ENCODE results near the gene GABRR3. TPM values are rescaled to one million over a fixed set of nuclear protein-coding genes. Genes with fewer than 3 reads are reported as not detected.

The GABRR3 gene
- total RNA-seq, 2 donors from 2014 or later: not detected

DNA sequence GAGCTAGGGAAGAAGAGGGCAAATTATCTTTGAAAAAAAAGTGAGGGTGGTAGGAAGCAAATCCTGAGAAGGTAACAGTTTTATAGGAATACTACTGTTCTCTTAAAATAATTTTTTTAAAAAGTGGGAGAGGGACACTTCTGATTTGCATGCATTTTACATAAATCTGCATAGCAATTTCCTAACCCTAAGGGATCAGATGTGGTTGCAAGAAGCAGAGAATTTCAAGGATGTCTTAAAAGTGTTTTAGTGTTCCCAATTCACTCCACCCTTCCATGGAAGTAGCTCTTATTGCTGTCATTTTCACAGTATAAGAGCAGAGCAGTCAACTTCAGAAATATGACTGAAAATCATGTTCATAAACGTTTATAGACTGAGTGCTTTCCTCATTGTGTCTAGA lies 35.1 kb downstream of the GABRR3 start:
- no peaks in the 10 kb centered on the region for H3K4me1 ChIP-seq (ENCODE audit: control insufficient read depth in 1 of 2, low read depth in 2 of 2)
- H3K27me3 ChIP-seq (replicated peaks; ENCODE audit: insufficient read depth): no peaks in the 10 kb centered on the region
- TF ChIP-seq, protein P1, sequence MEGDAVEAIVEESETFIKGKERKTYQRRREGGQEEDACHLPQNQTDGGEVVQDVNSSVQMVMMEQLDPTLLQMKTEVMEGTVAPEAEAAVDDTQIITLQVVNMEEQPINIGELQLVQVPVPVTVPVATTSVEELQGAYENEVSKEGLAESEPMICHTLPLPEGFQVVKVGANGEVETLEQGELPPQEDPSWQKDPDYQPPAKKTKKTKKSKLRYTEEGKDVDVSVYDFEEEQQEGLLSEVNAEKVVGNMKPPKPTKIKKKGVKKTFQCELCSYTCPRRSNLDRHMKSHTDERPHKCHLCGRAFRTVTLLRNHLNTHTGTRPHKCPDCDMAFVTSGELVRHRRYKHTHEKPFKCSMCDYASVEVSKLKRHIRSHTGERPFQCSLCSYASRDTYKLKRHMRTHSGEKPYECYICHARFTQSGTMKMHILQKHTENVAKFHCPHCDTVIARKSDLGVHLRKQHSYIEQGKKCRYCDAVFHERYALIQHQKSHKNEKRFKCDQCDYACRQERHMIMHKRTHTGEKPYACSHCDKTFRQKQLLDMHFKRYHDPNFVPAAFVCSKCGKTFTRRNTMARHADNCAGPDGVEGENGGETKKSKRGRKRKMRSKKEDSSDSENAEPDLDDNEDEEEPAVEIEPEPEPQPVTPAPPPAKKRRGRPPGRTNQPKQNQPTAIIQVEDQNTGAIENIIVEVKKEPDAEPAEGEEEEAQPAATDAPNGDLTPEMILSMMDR (IDR thresholded peaks at IDR 0.05): no peak
- no peak for DNase-seq (ENCODE audit: low spot score)
- no peak for ATAC-seq (ENCODE audit: insufficient number of reproducible peaks, low FRiP score, low read depth)
- no peak overlapping the region for H3K27ac ChIP-seq
- H3K9me3 ChIP-seq: no peaks in the 10 kb centered on the region
- H3K36me3 ChIP-seq: no peaks in the 10 kb centered on the region
- no peak overlapping the region for H3K4me3 ChIP-seq

DNA sequence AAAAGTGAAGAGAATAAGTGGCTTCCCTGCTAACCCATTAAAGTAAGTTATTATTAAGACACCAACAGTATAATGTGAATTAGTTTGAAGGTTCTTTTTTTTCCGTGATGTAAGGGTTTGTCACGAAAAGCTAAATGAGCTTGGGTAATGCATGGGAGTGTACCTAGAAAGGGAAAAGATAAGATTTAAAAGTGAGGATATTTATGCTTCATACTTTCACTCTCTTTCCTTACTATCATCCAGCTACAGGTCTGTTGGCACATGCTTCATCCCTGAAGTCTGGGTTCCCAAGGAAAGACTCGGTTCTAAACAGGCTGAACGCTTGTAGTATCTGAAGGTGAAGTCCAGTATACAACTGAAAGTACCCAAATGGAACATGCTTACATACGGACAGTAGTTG lies 36.0 kb downstream of the GABRR3 start:
- Histone ChIP-seq H3K4me1 (ENCODE audit: control insufficient read depth in 1 of 2, low read depth in 2 of 2) (no peaks in the 10 kb centered on the region), H3K4me3 (no peak overlapping the region), H3K27me3 (replicated peaks; ENCODE audit: insufficient read depth) (no peaks in the 10 kb centered on the region), H3K36me3 (no peaks in the 10 kb centered on the region), H3K9me3 (no peaks in the 10 kb centered on the region), H3K27ac (no peak overlapping the region)
- DNase-seq (ENCODE audit: low spot score): no peak
- TF ChIP-seq, protein P1 (IDR thresholded peaks at IDR 0.05): no peak
- ATAC-seq (ENCODE audit: insufficient number of reproducible peaks, low FRiP score, low read depth): no peak

DNA sequence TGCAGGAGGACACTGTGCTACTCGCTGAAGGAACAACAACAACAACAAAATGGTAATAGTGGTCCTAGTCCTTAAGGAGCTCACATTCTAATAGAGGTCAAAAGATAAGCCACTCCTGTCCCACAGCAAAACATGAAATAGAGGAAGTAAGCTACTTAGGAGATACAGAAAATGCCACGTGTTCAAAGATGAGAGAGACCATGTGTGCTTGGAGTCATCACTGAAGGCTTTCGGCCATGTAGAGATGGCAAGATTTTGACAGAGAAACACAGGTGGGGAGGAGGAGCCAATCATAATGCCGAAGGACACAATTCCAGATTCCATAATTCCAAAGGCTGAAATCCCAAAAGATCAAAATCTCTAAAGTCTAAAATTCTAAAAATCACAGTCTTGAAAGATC lies 38.1 kb downstream of the GABRR3 start:
- ATAC-seq (ENCODE audit: insufficient number of reproducible peaks, low FRiP score, low read depth) (no peak), DNase-seq (ENCODE audit: low spot score) (no peak)
- no peak overlapping the region for H3K27ac ChIP-seq
- no peaks in the 10 kb centered on the region for H3K27me3 ChIP-seq (replicated peaks; ENCODE audit: insufficient read depth)
- TF ChIP-seq, protein P1 (IDR thresholded peaks at IDR 0.05): no peak
- no peaks in the 10 kb centered on the region for H3K36me3 ChIP-seq
- H3K4me3 ChIP-seq: no peak overlapping the region
- H3K9me3 ChIP-seq: no peaks in the 10 kb centered on the region
- no peaks in the 10 kb centered on the region for H3K4me1 ChIP-seq (ENCODE audit: control insufficient read depth in 1 of 2, low read depth in 2 of 2)

DNA sequence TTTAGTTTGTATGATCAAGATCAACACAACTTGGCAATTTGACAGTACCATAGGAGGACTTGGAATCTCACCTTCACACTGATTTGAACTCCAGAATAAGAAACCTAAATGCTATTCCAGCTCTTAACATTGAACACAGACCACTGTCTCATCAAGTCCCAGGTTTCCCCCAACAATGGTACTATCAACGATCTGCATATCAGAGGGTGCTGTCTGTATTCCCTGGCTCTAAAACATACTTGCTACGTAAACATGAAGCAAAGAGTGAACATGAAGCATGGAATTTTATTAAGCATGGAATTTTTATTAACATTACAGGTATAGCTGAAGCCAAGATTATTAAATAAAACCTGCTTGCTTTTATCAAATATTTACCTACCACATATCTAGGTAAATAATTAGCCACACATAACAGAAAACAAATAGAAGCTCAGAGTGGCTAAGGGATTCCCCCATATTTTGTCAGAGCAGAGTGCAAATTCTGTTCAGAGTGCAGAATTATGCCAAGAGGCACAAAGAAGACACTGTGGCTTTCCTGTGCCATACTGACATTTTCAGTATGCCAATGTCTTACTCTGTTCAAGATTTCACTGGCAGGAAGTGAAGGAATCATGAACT lies 40.7 kb downstream of the GABRR3 start:
- Histone ChIP-seq H3K27ac (no peak overlapping the region), H3K27me3 (replicated peaks; ENCODE audit: insufficient read depth) (no peaks in the 10 kb centered on the region), H3K36me3 (no peaks in the 10 kb centered on the region), H3K9me3 (no peaks in the 10 kb centered on the region), H3K4me3 (no peak overlapping the region), H3K4me1 (ENCODE audit: control insufficient read depth in 1 of 2, low read depth in 2 of 2) (no peaks in the 10 kb centered on the region)
- DNase-seq (ENCODE audit: low spot score): no peak
- TF ChIP-seq, protein P1 (IDR thresholded peaks at IDR 0.05): no peak
- ATAC-seq (ENCODE audit: insufficient number of reproducible peaks, low FRiP score, low read depth): no peak

DNA sequence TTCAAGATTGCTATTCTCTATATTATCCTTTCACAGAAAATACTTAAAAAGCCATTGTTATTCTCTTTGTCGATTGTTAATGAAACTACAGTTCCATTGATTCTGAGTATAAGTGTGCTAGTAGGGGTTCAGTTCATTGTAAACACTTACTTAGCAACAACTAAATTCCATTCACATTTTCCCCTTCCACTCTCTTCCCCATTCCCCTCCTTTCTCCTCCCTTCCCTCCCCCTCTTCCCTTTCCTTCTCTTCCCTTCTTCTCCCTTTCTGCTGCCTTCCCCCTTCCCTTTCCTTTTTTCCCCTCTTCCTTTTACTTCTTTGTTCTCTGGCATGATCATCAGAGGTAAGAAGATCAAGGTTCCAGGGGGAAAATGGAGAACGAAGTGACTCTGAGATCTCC lies 41.6 kb downstream of the GABRR3 start:
- no peak for DNase-seq (ENCODE audit: low spot score)
- Histone ChIP-seq H3K36me3 (no peaks in the 10 kb centered on the region), H3K4me3 (no peak overlapping the region), H3K4me1 (ENCODE audit: control insufficient read depth in 1 of 2, low read depth in 2 of 2) (no peaks in the 10 kb centered on the region), H3K9me3 (no peaks in the 10 kb centered on the region), H3K27ac (no peak overlapping the region), H3K27me3 (replicated peaks; ENCODE audit: insufficient read depth) (no peaks in the 10 kb centered on the region)
- no peak for ATAC-seq (ENCODE audit: insufficient number of reproducible peaks, low FRiP score, low read depth)
- TF ChIP-seq, protein P1 (IDR thresholded peaks at IDR 0.05): no peak

Measured in thoracic aorta (tissue), 2 donors.